Thoracic aorta (tissue), 2 donors: ENCODE measurements around the gene SLC9A3. TPM values are rescaled to one million over a fixed set of nuclear protein-coding genes. Genes with fewer than 3 reads are reported as not detected.

Experiments
- ATAC-seq: fragments of 150-250 bp; one replicate; pipeline ENCODE4 v1.8.0; 2017; ENCODE audit warnings: low read depth; ENCODE audit not compliant: insufficient number of reproducible peaks, low FRiP score
- DNase-seq: peaks from one replicate; pipeline ENCODE4 v3.0.0-alpha.2; 2020; ENCODE audit warnings: low spot score
- H3K27ac ChIP-seq, 2 donors: fragments of 200-600 bp; sonication (generic); 1 replicate in 1 of 2; 2 replicates in 1 of 2; pipeline ENCODE4 v1.5.1; 2016; ENCODE audit warnings: mild to moderate bottlenecking in 2 of 2, moderate library complexity in 2 of 2
- H3K27me3 ChIP-seq: fragments of 200-600 bp; sonication (generic); replicated peaks from 2 replicates; pipeline ENCODE4 v1.6.0; 2016; ENCODE audit warnings: mild to moderate bottlenecking; ENCODE audit not compliant: insufficient read depth
- H3K36me3 ChIP-seq: fragments of 200-600 bp; sonication (generic); one replicate; pipeline ENCODE4 v1.5.1; 2016
- H3K4me1 ChIP-seq, 2 donors: fragments of 200-600 bp; sonication (generic); 1 replicate in 1 of 2; 2 replicates in 1 of 2; pipeline versions ENCODE4 v1.5.1 to v1.6.0; 2016; ENCODE audit warnings: low read depth in 2 of 2, mild to moderate bottlenecking in 1 of 2; ENCODE audit not compliant: control insufficient read depth in 1 of 2
- H3K4me3 ChIP-seq: fragments of 200-600 bp; sonication (generic); 2 replicates; pipeline ENCODE4 v1.5.1; 2016; ENCODE audit warnings: mild to moderate bottlenecking
- H3K9me3 ChIP-seq: fragments of 200-600 bp; sonication (generic); 2 replicates; pipeline ENCODE4 v1.5.1; 2016
- total RNA-seq, 2 donors: library from RNA; depleted of rRNA; stranded (reverse); fragments of >200 nt; gene quantifications; one replicate each; pipeline versions ENCODE4 v1.1.0 to v1.2.3, GENCODE V29; 2016
- TF ChIP-seq, protein P1 (sequence below): fragments of 200-600 bp; sonication (generic); IDR thresholded peaks from one replicate; pipeline ENCODE4 v1.5.1; 2019; ENCODE audit warnings: antibody characterized with exemption

Gene SLC9A3
- total RNA-seq, 2 donors from 2014 or later = 1.6 to 1.8 TPM

DNA sequence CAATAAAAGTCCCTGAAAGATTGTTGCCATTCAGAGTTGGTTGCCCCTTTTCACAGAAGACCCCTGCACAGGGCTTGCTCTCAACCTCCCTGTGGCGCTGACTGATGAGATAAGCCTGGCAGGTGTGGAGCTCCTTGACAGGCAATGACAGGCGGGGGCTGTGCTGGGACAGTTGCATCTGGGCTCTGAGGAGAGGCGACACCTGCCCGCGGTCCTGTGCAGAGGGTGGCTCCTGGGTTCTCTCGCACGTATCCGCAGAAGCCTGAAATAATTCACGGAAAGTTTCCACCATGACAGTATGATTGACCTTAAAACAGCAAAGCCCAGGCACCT lies 101.0 kb downstream of the SLC9A3 start:
- H3K27me3 ChIP-seq = no peaks in the 10 kb centered on the region
- H3K4me1 ChIP-seq = no peaks in the 10 kb centered on the region
- no peaks in the 10 kb centered on the region for H3K36me3 ChIP-seq
- no peak overlapping the region for H3K27ac ChIP-seq
- no peak for DNase-seq
- H3K4me3 ChIP-seq = no peak overlapping the region
- H3K9me3 ChIP-seq = no peaks in the 10 kb centered on the region
- TF ChIP-seq, protein P1, sequence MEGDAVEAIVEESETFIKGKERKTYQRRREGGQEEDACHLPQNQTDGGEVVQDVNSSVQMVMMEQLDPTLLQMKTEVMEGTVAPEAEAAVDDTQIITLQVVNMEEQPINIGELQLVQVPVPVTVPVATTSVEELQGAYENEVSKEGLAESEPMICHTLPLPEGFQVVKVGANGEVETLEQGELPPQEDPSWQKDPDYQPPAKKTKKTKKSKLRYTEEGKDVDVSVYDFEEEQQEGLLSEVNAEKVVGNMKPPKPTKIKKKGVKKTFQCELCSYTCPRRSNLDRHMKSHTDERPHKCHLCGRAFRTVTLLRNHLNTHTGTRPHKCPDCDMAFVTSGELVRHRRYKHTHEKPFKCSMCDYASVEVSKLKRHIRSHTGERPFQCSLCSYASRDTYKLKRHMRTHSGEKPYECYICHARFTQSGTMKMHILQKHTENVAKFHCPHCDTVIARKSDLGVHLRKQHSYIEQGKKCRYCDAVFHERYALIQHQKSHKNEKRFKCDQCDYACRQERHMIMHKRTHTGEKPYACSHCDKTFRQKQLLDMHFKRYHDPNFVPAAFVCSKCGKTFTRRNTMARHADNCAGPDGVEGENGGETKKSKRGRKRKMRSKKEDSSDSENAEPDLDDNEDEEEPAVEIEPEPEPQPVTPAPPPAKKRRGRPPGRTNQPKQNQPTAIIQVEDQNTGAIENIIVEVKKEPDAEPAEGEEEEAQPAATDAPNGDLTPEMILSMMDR = no peak
- ATAC-seq = no peak

DNA sequence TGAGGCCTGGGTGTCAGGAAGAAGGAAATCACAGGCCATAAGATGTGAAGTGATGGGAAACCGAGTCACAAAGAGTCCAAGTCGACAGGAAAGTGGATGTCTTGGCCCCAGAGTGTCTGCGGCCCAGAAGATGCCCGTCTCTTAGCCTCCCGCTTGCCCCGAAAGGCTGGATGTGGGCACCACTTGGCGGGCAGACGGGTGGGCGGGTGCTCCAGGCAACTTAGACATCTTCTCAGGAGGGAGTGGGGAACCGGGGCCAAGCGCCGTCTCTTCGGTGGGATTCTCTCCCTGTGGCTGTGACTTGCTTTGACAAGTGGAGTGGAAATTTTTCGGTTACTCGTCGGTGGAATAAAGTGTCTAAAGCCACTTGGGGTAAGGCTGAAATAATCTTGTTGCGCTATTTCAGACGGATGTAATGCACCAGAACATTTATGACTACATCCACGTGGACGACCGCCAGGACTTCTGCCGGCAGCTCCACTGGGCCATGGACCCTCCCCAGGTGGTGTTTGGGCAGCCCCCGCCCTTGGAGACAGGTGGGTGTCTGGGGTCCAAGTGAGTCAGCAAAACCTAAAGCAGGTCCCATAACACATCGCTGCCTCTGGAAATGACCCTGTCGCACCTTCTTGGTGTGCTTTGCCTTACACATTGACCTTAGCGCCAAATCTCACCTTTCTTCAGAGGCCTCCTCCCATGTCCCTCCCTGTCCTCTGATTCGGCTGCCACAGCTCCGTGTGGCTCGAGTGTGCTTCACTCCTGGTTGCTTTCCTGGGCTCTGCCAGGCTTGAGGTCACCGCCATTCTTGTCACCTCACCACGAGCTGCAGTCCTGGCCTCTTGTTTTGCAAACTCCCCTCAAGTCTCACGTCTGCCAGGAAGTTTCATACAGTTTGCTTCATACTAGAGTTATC lies 101.7 kb downstream of the SLC9A3 start:
- DNase-seq (no peak), ATAC-seq (no peak)
- H3K27ac ChIP-seq = no peak overlapping the region
- TF ChIP-seq, protein P1 = no peak
- H3K4me3 ChIP-seq = no peak overlapping the region
- no peaks in the 10 kb centered on the region for H3K27me3 ChIP-seq
- no peaks in the 10 kb centered on the region for H3K36me3 ChIP-seq
- no peaks in the 10 kb centered on the region for H3K4me1 ChIP-seq
- H3K9me3 ChIP-seq = no peaks in the 10 kb centered on the region

DNA sequence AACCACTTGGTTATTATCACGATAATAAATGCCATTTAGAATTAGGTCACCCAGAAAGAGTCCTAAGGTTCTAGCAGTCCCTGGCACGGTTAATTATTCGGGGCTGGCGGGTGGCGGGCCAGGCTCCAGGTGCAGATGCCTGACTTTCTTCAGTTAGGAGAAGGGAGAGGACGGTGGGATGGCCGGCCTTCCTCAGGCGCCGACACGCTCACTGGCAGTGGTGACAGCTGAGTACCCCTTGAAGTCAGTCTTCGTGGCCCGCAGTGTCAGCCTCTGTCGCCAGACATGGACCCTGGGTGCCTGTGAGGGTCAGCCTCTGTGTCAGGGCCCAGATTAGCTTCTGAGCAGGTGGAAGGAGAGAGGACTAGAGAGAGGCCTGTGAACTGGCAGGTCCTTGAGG lies 102.3 kb downstream of the SLC9A3 start:
- ATAC-seq (no peak), DNase-seq (no peak)
- Histone ChIP-seq H3K4me1 (no peaks in the 10 kb centered on the region), H3K9me3 (no peaks in the 10 kb centered on the region), H3K36me3 (no peaks in the 10 kb centered on the region), H3K4me3 (no peak overlapping the region), H3K27ac (no peak overlapping the region), H3K27me3 (no peaks in the 10 kb centered on the region)
- TF ChIP-seq, protein P1 = no peak

DNA sequence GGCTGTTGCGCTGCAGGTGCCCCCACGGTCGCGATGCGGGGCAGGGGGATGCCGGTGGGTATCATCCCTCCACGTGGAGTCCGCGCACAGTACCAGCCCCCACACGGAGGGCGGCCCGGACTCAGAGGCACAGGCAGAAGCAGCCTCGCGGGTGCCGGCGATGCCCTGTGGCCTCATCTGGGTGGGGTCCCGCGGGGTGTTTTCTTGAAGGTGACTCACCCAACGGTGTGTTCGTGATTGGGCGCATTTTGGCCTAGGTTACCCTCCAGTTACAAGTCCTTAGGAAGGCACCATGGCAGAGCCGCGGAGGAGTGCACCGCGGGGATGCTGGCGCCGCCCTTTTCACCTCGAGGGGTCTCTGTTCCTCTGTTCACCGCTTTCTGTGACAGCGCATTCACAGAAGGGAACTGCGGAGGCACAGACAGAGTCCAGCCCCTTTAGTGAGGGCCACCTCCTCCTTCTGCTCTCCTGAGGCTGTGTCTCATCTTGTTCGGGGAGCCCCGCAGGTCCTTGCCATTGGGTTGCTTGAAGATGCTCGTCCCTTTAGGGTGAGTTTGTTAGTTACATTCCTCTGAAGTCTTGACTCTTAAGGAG lies 102.9 kb downstream of the SLC9A3 start:
- H3K9me3 ChIP-seq = no peaks in the 10 kb centered on the region
- DNase-seq (no peak), ATAC-seq (no peak)
- no peaks in the 10 kb centered on the region for H3K27me3 ChIP-seq
- no peaks in the 10 kb centered on the region for H3K36me3 ChIP-seq
- no peak overlapping the region for H3K4me3 ChIP-seq
- no peaks in the 10 kb centered on the region for H3K4me1 ChIP-seq
- no peak overlapping the region for H3K27ac ChIP-seq
- TF ChIP-seq, protein P1 = no peak

DNA sequence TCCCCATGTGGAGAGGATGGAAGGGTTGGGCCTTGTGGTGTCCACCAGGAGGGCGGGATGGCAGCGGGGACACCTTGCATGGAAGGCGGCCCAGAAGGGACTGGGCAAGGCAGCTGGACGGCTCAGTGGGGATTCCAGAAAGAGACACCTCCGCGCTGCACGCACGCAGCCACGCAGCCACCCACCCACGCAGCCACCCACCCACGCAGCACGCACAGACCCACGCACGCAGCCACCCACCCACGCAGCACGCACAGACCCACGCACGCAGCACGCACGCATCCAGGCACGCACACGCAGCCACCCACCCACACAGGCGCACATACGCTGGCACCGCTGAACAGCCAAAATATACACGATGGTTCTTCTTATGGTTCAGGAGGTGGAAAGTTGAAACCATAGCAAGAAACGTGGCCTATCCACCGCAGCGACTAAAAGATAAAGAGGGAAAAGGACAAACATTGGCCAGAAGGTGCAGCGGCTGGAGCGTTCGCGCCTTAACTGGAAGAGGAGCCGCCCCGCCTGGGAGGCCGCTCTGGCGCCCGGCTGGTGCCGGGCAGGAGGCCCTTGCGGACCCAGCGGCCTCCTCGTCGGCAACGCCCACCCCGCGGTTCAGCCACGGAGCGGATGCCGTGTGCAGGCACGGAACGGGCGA lies 103.5 kb downstream of the SLC9A3 start:
- Histone ChIP-seq H3K36me3 (no peaks in the 10 kb centered on the region), H3K9me3 (no peaks in the 10 kb centered on the region), H3K27me3 (no peaks in the 10 kb centered on the region), H3K4me3 (no peak overlapping the region), H3K4me1 (no peaks in the 10 kb centered on the region), H3K27ac (no peak overlapping the region)
- ATAC-seq = no peak
- TF ChIP-seq, protein P1 = no peak
- DNase-seq = no peak
